GM18502 (cell line): ENCODE results near the gene FGF7.
"Not testable (repeated sequence)": the region's sequence is repeated elsewhere in the genome, so short reads cannot be mapped to it uniquely, and the experiment has no call there.

Experiments
- ATAC-seq: cut with Tn5 transposase; IDR thresholded peaks from one replicate; pipeline ENCODE4 v1.9.1; 2021; ENCODE audit warnings: mild to moderate bottlenecking; ENCODE audit not compliant: unreplicated experiment, poor library complexity

FGF7 gene

DNA sequence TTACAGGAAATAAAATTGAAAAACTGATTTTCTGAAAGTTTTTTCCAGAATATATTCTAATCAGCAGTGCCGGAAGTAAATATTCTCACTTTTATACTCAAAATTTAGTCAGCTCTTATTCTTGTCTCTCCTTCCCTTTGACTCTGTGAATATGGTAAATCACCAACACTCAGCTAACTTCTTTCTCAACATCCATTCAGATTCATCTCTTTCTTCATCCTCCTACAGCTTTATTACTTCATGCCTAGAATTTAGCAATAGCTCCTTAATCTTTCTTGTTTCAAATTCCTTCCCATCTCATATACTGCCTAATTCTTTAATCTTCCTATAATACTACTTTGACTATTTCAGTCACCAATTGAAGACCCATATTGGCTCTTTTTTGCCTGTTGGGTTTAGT, 67.9 kb downstream of the FGF7 start:
- ATAC-seq, result no peak

DNA sequence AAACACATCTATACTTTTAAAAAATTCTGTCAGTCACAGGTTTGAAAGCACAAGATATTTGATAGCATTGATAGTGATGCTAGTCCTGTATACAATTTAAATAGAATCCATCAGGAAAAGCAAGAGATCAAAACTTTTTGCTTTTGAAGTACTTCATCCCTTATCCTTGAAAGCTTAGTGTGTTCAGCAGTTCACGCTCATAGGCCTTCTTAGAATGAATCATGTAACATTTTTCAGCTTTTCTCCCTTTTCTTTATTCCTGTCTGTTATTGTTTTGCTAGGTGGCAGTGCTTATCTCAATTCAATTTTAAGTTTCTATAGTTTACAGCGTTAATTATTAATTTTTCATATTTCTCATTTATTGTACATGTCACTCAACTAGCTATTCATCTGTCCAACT, 69.1 kb downstream of the FGF7 start:
- ATAC-seq, result no peak

GRCh38 chr15:49492830-49493229, 69.8 kb downstream of the FGF7 start:
- ATAC-seq, result no peak

GRCh38 chr15:49494842-49495241, 71.8 kb downstream of the FGF7 start:
- no peak for ATAC-seq

DNA sequence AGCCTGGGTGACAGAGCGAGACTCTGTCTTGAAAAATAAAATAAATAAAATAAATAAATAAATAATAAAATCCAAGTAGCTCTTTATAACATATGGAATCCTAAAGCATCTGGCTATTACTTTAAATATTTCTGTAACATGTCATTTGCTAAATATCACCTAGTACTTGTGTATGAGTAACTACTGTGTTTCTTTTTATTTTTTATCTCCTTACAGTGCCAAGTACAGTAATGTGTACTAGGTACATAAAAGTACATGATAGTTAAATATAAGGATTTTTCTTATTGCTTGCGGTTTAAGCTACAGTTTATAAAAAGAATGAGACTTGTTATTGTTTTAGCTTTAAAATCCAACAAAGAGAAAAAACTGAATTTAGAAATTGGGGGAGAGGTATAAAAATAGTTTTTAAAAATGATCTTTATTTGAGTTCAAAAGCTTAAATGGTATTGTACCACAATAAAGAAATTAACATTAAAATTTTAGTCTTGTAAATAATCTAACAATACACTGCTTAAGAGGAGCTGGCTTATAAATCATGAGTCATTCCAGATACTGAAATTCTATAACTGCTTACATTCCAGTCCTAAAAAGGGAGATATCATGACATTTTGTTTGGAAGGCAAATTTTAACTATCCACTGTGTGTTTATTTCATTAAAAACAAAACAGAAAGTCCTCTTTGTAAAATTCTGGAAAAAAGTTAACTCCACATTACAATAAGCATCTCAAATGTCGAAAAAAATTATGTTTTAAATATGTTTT, 73.1 kb downstream of the FGF7 start:
- ATAC-seq, result no peak

- no peak for ATAC-seq
Observed at GRCh38 chr15:49501586-49501985, 78.5 kb downstream of the FGF7 start.

DNA sequence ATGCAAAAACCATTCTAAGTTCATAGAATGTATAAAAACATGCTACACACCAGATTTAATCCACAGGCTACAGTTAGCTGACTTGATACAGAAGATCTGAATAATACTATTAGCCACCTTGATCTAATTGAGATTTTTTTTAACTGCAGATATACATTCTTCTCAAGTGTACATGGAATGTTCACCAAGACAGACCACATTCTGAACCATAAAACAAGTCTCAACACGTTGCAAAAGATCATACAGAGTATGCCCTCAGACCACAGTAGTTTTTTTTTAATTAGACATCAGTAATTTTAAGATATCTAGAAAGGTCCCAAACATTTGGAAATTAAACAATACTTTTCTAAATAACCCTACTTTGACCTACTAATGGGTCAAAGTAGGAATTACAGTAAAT, 83.3 kb downstream of the FGF7 start:
- no peak for ATAC-seq

GRCh38 chr15:49507261-49507660, 84.2 kb downstream of the FGF7 start:
- ATAC-seq, result no peak

DNA sequence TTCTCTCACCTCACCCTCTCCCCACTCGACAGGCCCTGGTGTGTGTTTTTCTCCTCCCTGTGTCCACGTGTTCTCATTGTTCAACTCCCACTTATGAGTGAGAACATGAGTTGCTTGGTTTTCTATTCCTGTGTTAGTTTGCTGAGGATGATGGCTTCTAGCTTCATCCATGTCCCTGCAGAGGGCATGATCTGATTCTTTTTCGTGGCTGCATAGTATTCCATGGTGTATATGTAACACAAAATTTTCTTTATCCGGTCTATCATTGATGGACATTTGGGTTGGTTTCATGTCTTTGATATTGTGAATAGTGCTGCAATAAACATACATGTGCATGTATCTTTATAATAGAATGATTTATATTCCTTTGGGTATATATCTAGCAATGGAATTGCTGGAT, 89.7 kb downstream of the FGF7 start:
- not testable (repeated sequence) for ATAC-seq

- ATAC-seq, result no peak
Observed at GRCh38 chr15:49521802-49522201, 98.8 kb downstream of the FGF7 start.

DNA sequence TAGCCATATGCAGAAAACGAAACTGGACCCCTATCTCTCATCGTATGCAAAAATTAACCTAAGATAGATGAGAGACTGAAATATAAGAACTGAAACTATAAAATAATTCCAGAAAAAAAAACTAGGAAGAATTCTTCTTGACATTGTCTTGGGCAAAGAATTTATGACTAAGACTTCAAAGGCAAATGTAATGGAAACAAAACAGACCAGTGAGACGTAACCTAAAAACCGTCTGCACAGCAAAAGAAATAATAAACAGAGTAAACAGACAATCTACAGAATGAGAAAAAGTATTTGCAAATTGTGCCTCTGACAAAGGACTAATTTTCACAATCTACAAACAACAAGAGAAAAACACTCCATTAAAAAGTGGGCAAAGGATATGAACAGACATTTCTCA, 105.2 kb downstream of the FGF7 start:
- no peak for ATAC-seq

- no peak for ATAC-seq
Observed at GRCh38 chr15:49530092-49530491, 107.0 kb downstream of the FGF7 start.
